ENCODE data around the gene AKR1B1.

The AKR1B1 gene

GRCh38 chr7:134468475-134468874 lies 9.6 kb upstream of the AKR1B1 start:
- no peaks in the 10 kb centered on the region for H3K27me3 ChIP-seq (replicated peaks)
- no peak overlapping the region for H3K4me3 ChIP-seq (ENCODE audit: low read depth, low read length)
- no peak overlapping the region for H3K27ac ChIP-seq
- in situ Hi-C loops (cut with HindIII; ENCODE audit: low pct_ligation_motif_present, low sequenced_read_pairs) = no loop called here
- TF ChIP-seq CTCF (IDR thresholded peaks at IDR 0.05; ENCODE audit: low read depth, low read length, missing control alignments) = no peak
- DNase-seq = no peak
- no peaks in the 10 kb centered on the region for H3K36me3 ChIP-seq (replicated peaks)

GRCh38 chr7:134468054-134468453 lies 9.2 kb upstream of the AKR1B1 start:
- no peak overlapping the region for H3K4me3 ChIP-seq (ENCODE audit: low read depth, low read length)
- in situ Hi-C loops (cut with HindIII; ENCODE audit: low pct_ligation_motif_present, low sequenced_read_pairs) = no loop called here
- no peak overlapping the region for H3K27ac ChIP-seq
- no peaks in the 10 kb centered on the region for H3K36me3 ChIP-seq (replicated peaks)
- TF ChIP-seq CTCF (IDR thresholded peaks at IDR 0.05; ENCODE audit: low read depth, low read length, missing control alignments) = no peak
- no peaks in the 10 kb centered on the region for H3K27me3 ChIP-seq (replicated peaks)
- no peak for DNase-seq

GRCh38 chr7:134465491-134465890 lies 6.6 kb upstream of the AKR1B1 start:
- no peak for DNase-seq
- H3K4me3 ChIP-seq (ENCODE audit: low read depth, low read length) = no peak overlapping the region
- no peak overlapping the region for H3K27ac ChIP-seq
- H3K36me3 ChIP-seq (replicated peaks) = no peaks in the 10 kb centered on the region
- in situ Hi-C loops (cut with HindIII; ENCODE audit: low pct_ligation_motif_present, low sequenced_read_pairs) = no loop called here
- H3K27me3 ChIP-seq (replicated peaks) = no peaks in the 10 kb centered on the region
- no peak for TF ChIP-seq CTCF (IDR thresholded peaks at IDR 0.05; ENCODE audit: low read depth, low read length, missing control alignments)

GRCh38 chr7:134464496-134464895 lies 5.6 kb upstream of the AKR1B1 start:
- H3K36me3 ChIP-seq (replicated peaks) = no peaks in the 10 kb centered on the region
- in situ Hi-C loops (cut with HindIII; ENCODE audit: low pct_ligation_motif_present, low sequenced_read_pairs) = no loop called here
- TF ChIP-seq CTCF (IDR thresholded peaks at IDR 0.05; ENCODE audit: low read depth, low read length, missing control alignments) = no peak
- H3K27me3 ChIP-seq (replicated peaks) = no peaks in the 10 kb centered on the region
- DNase-seq = no peak
- H3K4me3 ChIP-seq (ENCODE audit: low read depth, low read length) = no peak overlapping the region
- no peak overlapping the region for H3K27ac ChIP-seq

- in situ Hi-C loops (cut with HindIII; ENCODE audit: low pct_ligation_motif_present, low sequenced_read_pairs) = no loop called here
- Histone ChIP-seq H3K27me3 (replicated peaks) (no peaks in the 10 kb centered on the region), H3K4me3 (ENCODE audit: low read depth, low read length) (no peak overlapping the region), H3K27ac (no peak overlapping the region), H3K36me3 (replicated peaks) (no peaks in the 10 kb centered on the region)
- no peak for DNase-seq
- no peak for TF ChIP-seq CTCF (IDR thresholded peaks at IDR 0.05; ENCODE audit: low read depth, low read length, missing control alignments)
Observed at GRCh38 chr7:134463751-134464150, 4.9 kb upstream of the AKR1B1 start.

GRCh38 chr7:134462337-134462925 lies 3.5 kb upstream of the AKR1B1 start:
- Histone ChIP-seq H3K36me3 (replicated peaks) (no peaks in the 10 kb centered on the region), H3K27me3 (replicated peaks) (no peaks in the 10 kb centered on the region), H3K4me3 (ENCODE audit: low read depth, low read length) (no peak overlapping the region), H3K27ac (no peak overlapping the region)
- peak; percentile 62 for DNase-seq
- in situ Hi-C loops (cut with HindIII; ENCODE audit: low pct_ligation_motif_present, low sequenced_read_pairs) = no loop called here
- no peak for TF ChIP-seq CTCF (IDR thresholded peaks at IDR 0.05; ENCODE audit: low read depth, low read length, missing control alignments)

Measured in brain microvascular endothelial cell (primary cell).